Islet precursor cell (in vitro differentiated cells): Measurements from ENCODE around the gene ABHD8.

Experiments used
- DNase-seq: peaks from one replicate; pipeline ENCODE4 v3.0.0-alpha.2; 2018

ABHD8 gene

DNA sequence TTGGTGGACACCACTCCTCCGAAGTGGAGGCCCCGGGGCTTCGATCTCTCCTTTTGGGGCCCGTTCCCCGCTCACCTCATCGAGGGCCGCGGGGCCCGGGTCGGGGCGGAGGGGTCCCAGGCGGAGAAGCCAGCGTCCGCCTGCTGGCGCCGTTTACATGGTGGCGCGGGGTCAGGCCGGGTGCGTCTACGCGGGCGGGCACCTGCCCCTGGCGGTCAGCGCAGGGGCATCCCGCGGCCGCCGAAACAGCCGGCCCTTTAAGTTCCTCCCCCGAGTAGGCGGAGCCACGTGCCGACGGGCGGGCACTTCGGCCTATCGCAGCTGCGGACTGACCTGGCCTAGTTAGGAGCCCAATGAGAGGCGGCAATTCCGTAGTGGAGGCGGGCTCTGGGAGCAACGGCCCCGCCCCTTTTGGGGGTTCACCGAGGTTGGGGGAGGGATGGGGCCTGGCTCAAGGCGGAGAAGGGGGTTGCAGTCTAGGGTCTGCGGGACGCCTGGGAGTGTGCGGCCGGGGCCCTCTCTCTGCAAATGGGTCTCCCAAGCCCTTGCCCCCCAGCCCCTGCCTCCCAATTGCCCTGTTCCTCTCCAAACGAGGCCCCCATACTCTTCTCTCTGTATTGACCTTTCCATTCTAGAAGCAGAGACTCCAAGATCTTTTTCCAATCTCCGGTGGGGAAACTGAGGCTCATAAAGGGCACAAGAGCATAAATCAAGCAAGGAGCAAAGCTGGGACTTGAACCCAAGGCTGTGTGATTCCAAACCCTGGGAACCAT is at the start of gene ABHD8:
TSS of gene ABHD8 (minus strand) at position 259 of the 773 bp plus-strand sequence. CDS start 1,809 bp downstream, outside the sequence.
- peak; percentile 98 for DNase-seq

- DNase-seq, result no peak
These were observed 49.5 kb upstream of the ABHD8 start for GRCh38 chr19:17352608-17353280.

- no peak for DNase-seq
These were observed 48.7 kb upstream of the ABHD8 start for GRCh38 chr19:17351815-17352435.

GRCh38 chr19:17348700-17349099 is 45.5 kb upstream of the ABHD8 start:
- DNase-seq, result peak; percentile 95

DNA sequence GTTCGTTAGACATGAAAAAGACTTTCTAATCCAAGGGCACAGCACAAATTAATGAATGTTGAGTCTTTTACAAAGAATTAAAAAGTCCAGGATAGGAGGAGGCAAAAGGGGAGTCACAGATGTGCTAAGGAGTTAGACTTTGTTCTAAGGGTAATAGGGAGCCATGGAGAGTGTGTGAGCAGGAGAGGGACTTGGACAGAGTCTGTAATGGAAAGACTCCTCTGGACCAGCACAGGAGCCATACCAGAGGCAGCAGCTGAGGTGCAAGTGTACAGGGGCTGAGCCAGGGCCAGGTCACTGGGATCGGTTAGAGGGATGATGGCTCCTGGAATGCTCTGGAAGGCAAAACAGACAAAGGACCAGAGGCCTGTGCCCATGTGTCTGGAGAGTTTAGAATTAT is 44.7 kb upstream of the ABHD8 start:
- DNase-seq, result no peak

GRCh38 chr19:17347361-17347760 is 44.1 kb upstream of the ABHD8 start:
- DNase-seq, result no peak

GRCh38 chr19:17346109-17346671 is 43.0 kb upstream of the ABHD8 start:
- DNase-seq, result peak; percentile 80

DNA sequence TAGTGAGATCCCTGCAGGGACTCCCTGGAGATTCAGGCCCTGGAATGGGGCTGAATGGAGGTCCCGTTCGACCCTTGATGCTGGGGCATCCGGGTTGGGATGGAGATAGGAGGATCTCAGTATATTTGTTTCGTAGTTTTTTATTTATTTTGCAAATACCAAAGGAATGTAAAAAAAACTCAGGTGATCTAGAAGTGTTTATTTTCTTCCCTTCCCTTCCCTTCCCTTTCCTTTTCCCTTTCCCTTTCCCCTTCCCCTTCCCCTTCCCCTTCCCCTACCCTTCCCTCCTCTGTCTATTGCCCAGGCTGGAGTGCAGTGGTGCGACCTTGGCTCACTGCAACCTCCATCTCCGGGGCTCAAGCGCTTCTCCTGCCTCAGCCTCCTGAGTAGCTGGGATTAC is 38.6 kb upstream of the ABHD8 start:
- DNase-seq, result no peak

DNA sequence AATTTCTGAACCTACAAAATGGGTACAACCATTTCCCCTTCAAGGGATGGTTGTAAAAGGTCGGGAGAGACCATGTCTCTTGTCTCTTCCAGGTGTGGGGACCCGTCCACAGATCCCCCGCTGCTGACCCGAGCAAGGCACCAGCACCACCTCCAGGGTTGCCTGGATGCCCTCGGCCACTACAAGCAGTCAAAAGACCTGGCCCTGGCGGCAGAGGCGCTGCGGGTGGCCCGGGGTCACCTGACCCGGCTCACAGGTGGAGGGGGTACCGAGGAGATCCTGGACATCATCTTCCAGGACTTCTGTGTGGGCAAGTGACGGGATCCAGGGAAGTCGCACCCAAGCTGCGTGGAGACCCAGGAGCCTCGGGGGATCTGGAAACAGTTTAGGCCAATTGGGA is 38.2 kb upstream of the ABHD8 start:
- no peak for DNase-seq

GRCh38 chr19:17340871-17341357 is 37.7 kb upstream of the ABHD8 start:
- no peak for DNase-seq

DNA sequence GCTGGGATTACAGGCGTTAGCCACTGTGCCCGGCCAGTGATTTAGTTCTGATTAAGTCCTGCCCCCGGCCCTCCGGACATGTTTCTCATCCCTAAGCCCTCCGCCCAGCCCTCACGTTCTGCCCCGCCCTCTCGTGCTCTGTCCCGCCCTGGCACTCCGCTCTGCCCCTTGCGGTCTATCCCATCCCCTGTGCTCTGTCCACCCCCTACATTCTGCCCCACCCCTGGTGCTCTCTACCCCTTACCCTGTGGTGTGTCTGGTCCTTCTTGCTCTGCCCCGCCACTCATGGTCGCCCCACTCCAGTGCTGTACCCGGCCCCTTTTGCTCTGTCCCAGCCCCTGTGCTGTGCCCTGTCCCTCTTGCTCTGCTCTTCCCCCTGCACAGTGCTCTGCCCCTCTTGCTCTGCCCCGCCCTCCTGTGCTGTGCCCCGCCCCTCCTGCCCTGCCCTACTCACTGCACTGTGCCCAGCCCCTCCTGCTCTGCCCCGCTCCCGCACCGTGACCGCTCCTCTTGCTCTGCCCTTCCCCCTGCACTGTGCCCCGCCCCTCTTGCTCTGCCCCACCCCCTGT is 37.2 kb upstream of the ABHD8 start:
- DNase-seq, result peak; percentile 87

DNA sequence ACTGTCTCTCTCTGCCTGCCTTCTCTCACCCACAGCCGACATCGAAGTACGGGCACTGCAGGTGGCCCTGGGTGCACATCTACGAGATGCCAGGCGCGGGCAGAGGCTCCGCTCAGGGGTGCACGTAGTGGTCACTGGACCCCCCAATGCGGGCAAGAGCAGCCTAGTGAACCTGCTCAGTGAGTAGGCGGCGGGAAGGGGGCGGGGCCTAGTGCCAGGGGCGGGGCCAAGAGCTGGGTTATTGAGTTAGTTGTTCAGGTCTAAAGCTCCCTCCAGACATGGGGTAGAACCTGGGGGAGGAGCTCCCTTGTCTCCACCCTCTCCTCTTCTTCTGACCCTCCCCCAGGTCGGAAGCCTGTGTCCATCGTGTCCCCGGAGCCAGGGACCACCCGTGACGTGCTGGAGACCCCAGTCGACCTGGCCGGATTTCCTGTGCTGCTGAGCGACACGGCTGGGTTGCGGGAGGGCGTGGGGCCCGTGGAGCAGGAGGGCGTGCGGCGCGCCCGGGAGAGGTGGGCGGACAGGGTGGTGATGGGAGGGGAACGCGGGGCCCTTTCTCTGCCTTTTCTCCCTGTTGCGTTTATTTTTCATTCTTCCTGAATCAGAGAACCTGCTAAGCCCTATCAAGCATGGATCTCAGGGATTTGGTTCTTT is 36.0 kb upstream of the ABHD8 start:
- peak; percentile 69 for DNase-seq

- no peak for DNase-seq
These were observed 35.3 kb upstream of the ABHD8 start for GRCh38 chr19:17338433-17339078.

GRCh38 chr19:17337675-17338432 is 34.6 kb upstream of the ABHD8 start:
- no peak for DNase-seq

- peak; percentile 99 for DNase-seq
These were observed 33.8 kb upstream of the ABHD8 start, which contains the start of gene GTPBP3 for GRCh38 chr19:17336872-17337674. Gene GTPBP3, plus strand, starts transcription at chr19:17337553. Its CDS starts 59 bp downstream, at chr19:17337612.

GRCh38 chr19:17335575-17335974 is 32.4 kb upstream of the ABHD8 start:
- DNase-seq, result no peak

DNA sequence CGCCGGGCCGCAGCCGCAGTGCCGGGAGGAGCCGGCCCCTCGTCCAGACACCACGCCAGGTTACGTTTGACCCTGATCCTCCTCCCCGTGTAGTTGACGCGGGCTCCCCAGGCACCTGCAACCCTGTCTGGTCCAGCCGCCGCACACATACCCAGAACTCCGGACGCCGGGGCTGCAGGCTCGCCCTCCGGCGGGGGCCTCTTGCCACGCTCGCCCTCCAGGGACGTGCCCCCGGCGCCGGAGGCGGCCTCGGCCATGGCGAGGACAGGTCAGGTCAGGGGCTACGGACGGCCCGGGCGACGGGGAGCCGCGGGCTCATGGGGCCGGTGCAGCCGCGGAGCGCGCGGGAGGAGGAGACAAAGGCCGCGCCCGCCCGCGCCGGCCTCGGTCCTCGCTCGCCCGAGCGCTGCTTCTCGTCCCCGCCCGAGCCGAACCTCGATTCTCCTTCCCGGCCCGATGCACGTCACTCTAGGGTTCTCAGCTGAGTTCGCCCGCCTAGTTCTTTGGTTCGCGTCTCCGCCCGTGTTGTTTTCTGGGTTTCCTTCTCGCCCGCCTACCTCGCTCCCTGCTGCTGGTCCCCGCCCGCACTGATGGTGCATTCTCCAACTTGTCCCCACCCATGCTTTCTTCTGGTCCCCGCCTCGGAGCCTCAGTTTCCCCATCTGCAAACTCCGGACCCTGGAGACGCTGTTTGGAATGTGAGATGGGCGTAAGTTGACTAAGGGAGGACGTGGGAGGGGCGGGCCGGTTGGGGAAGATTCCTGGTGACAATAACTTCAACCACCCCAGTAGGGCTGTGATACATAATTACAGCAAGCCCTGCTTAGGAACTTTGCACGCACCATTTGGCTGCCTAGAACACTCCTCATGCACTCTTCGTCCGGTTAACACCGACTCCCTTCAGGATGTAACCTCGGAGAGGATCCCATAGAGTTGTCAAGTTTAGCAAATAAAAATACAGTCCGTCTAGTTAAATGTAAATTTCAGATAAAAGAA is 31.5 kb upstream of the ABHD8 start, which contains the start of gene ANO8:
TSS of gene ANO8 (minus strand) at position 442 of the 996 bp plus-strand sequence. CDS start at position 257, 185 bp downstream.
- peak; percentile 98 for DNase-seq

GRCh38 chr19:17333611-17334413 is 30.6 kb upstream of the ABHD8 start:
- no peak for DNase-seq
